ENCODE measurements around the gene WDPCP. TPM values are rescaled to one million over a fixed set of nuclear protein-coding genes. Genes with fewer than 3 reads are reported as not detected.

Gene WDPCP
- total RNA-seq, 1 donor: 14.5 TPM

GRCh38 chr2:63600881-63601460, 12.7 kb upstream of the WDPCP start:
- no peaks in the 10 kb centered on the region for H3K27me3 ChIP-seq (ENCODE audit: insufficient read depth, low read length)
- H3K9me3 ChIP-seq (ENCODE audit: low read depth, low read length): no peaks in the 10 kb centered on the region
- peaks cover 4% of the 10 kb centered on the region for H3K4me1 ChIP-seq (ENCODE audit: insufficient read depth, low read length)
- no peak overlapping the region for H3K4me3 ChIP-seq (ENCODE audit: low read length)

- Histone ChIP-seq H3K27me3 (ENCODE audit: insufficient read depth, low read length) (no peaks in the 10 kb centered on the region), H3K4me1 (ENCODE audit: insufficient read depth, low read length) (peaks cover 4% of the 10 kb centered on the region), H3K4me3 (ENCODE audit: low read length) (no peak overlapping the region), H3K9me3 (ENCODE audit: low read depth, low read length) (no peaks in the 10 kb centered on the region)
Observed at GRCh38 chr2:63598981-63599380, 10.7 kb upstream of the WDPCP start.

GRCh38 chr2:63596401-63596883, 8.2 kb upstream of the WDPCP start:
- Histone ChIP-seq H3K4me1 (ENCODE audit: insufficient read depth, low read length) (peaks cover 5% of the 10 kb centered on the region), H3K9me3 (ENCODE audit: low read depth, low read length) (no peaks in the 10 kb centered on the region), H3K27me3 (ENCODE audit: insufficient read depth, low read length) (no peaks in the 10 kb centered on the region), H3K4me3 (ENCODE audit: low read length) (no peak overlapping the region)

- Histone ChIP-seq H3K27me3 (ENCODE audit: insufficient read depth, low read length) (no peaks in the 10 kb centered on the region), H3K4me1 (ENCODE audit: insufficient read depth, low read length) (peaks cover 23% of the 10 kb centered on the region), H3K4me3 (ENCODE audit: low read length) (no peak overlapping the region), H3K9me3 (ENCODE audit: low read depth, low read length) (no peaks in the 10 kb centered on the region)
Observed at GRCh38 chr2:63594660-63595059, 6.4 kb upstream of the WDPCP start.

GRCh38 chr2:63591566-63592175, 3.4 kb upstream of the WDPCP start:
- Histone ChIP-seq H3K9me3 (ENCODE audit: low read depth, low read length) (no peaks in the 10 kb centered on the region), H3K4me3 (ENCODE audit: low read length) (no peak overlapping the region), H3K27me3 (ENCODE audit: insufficient read depth, low read length) (no peaks in the 10 kb centered on the region), H3K4me1 (ENCODE audit: insufficient read depth, low read length) (peaks cover 36% of the 10 kb centered on the region)

- H3K9me3 ChIP-seq (ENCODE audit: low read depth, low read length): no peaks in the 10 kb centered on the region
- peaks cover 32% of the 10 kb centered on the region for H3K4me1 ChIP-seq (ENCODE audit: insufficient read depth, low read length)
- H3K4me3 ChIP-seq (ENCODE audit: low read length): no peak overlapping the region
- no peaks in the 10 kb centered on the region for H3K27me3 ChIP-seq (ENCODE audit: insufficient read depth, low read length)
Observed at GRCh38 chr2:63590626-63591408, 2.5 kb upstream of the WDPCP start.

GRCh38 chr2:63589148-63589958, 1.1 kb upstream of the WDPCP start:
- H3K4me1 ChIP-seq (ENCODE audit: insufficient read depth, low read length): peaks cover 32% of the 10 kb centered on the region
- H3K9me3 ChIP-seq (ENCODE audit: low read depth, low read length): no peaks in the 10 kb centered on the region
- H3K4me3 ChIP-seq (ENCODE audit: low read length): peak overlapping the region; percentile 63
- H3K27me3 ChIP-seq (ENCODE audit: insufficient read depth, low read length): no peaks in the 10 kb centered on the region

- no peaks in the 10 kb centered on the region for H3K9me3 ChIP-seq (ENCODE audit: low read depth, low read length)
- peak overlapping the region; percentile 63 for H3K4me3 ChIP-seq (ENCODE audit: low read length)
- H3K27me3 ChIP-seq (ENCODE audit: insufficient read depth, low read length): no peaks in the 10 kb centered on the region
- peaks cover 32% of the 10 kb centered on the region for H3K4me1 ChIP-seq (ENCODE audit: insufficient read depth, low read length)
Observed at GRCh38 chr2:63587814-63588384, 378 bp downstream of the WDPCP start.

- Histone ChIP-seq H3K4me1 (ENCODE audit: insufficient read depth, low read length) (peaks cover 8% of the 10 kb centered on the region), H3K9me3 (ENCODE audit: low read depth, low read length) (no peaks in the 10 kb centered on the region), H3K27me3 (ENCODE audit: insufficient read depth, low read length) (no peaks in the 10 kb centered on the region)
Observed at GRCh38 chr2:63582873-63583272, 5.4 kb downstream of the WDPCP start.

GRCh38 chr2:63581298-63581961, 6.8 kb downstream of the WDPCP start:
- no peak overlapping the region for H3K4me3 ChIP-seq (ENCODE audit: low read length)
- no peaks in the 10 kb centered on the region for H3K4me1 ChIP-seq (ENCODE audit: insufficient read depth, low read length)
- no peaks in the 10 kb centered on the region for H3K27me3 ChIP-seq (ENCODE audit: insufficient read depth, low read length)
- no peaks in the 10 kb centered on the region for H3K9me3 ChIP-seq (ENCODE audit: low read depth, low read length)

More at GRCh38 chr2:63582873-63583272, 5.4 kb downstream of the WDPCP start:
- H3K4me3 ChIP-seq (ENCODE audit: low read length): no peak overlapping the region

- Histone ChIP-seq H3K4me3 (ENCODE audit: low read length) (no peak overlapping the region), H3K9me3 (ENCODE audit: low read depth, low read length) (no peaks in the 10 kb centered on the region), H3K27me3 (ENCODE audit: insufficient read depth, low read length) (no peaks in the 10 kb centered on the region), H3K4me1 (ENCODE audit: insufficient read depth, low read length) (no peaks in the 10 kb centered on the region)
Observed at GRCh38 chr2:63580651-63581297, 7.5 kb downstream of the WDPCP start.

- H3K27me3 ChIP-seq (ENCODE audit: insufficient read depth, low read length): no peaks in the 10 kb centered on the region
- no peaks in the 10 kb centered on the region for H3K4me1 ChIP-seq (ENCODE audit: insufficient read depth, low read length)
- H3K9me3 ChIP-seq (ENCODE audit: low read depth, low read length): no peaks in the 10 kb centered on the region
- no peak overlapping the region for H3K4me3 ChIP-seq (ENCODE audit: low read length)
Observed at GRCh38 chr2:63578767-63579166, 9.5 kb downstream of the WDPCP start.

GRCh38 chr2:63576546-63576945, 11.7 kb downstream of the WDPCP start:
- Histone ChIP-seq H3K27me3 (ENCODE audit: insufficient read depth, low read length) (no peaks in the 10 kb centered on the region), H3K4me1 (ENCODE audit: insufficient read depth, low read length) (no peaks in the 10 kb centered on the region), H3K4me3 (ENCODE audit: low read length) (no peak overlapping the region), H3K9me3 (ENCODE audit: low read depth, low read length) (no peaks in the 10 kb centered on the region)

Data from mononuclear cell (primary cell).